Esophagus squamous epithelium (tissue), 5 donors: ENCODE measurements around the gene STEAP3. TPM values are rescaled to one million over a fixed set of nuclear protein-coding genes. Genes with fewer than 3 reads are reported as not detected.

Experiments used
- DNase-seq: peaks from one replicate; lab custom pipeline; 2025; lab: John Stamatoyannopoulos, UW
- H3K27ac ChIP-seq, 4 donors: fragments of 200-600 bp; sonication (generic); one replicate each; pipeline ENCODE4 v1.5.1; 2016 to 2019; ENCODE audit warnings: mild to moderate bottlenecking in 1 of 4
- H3K27me3 ChIP-seq, 4 donors: fragments of 200-600 bp; sonication (generic); 1 replicate in 3 of 4; 2 replicates in 1 of 4; pipeline versions ENCODE4 v1.5.1 to v1.6.0; 2017 to 2021; ENCODE audit warnings: antibody characterized with exemption in 1 of 4
- H3K36me3 ChIP-seq, 3 donors: fragments of 200-600 bp; sonication (generic); one replicate each; pipeline ENCODE4 v1.5.1; 2016 to 2019
- H3K4me1 ChIP-seq, 3 donors: fragments of 200-600 bp; sonication (generic); one replicate each; pipeline ENCODE4 v1.5.1; 2017 to 2019
- H3K4me3 ChIP-seq, 4 donors: fragments of 200-600 bp; sonication (generic); 1 replicate in 3 of 4; 2 replicates in 1 of 4; pipeline ENCODE4 v1.5.1; 2016 to 2019; ENCODE audit warnings: mild to moderate bottlenecking in 2 of 4, moderate library complexity in 1 of 4
- H3K9me3 ChIP-seq, 3 donors: fragments of 200-600 bp; sonication (generic); one replicate each; pipeline ENCODE4 v1.5.1; 2016 to 2019
- POLR2A ChIP-seq, 4 donors: fragments of 450-650 bp; IDR thresholded peaks; one replicate each; pipeline ENCODE4 v1.6.1; 2017; ENCODE audit warnings: antibody characterized with exemption in 4 of 4, mild to moderate bottlenecking in 4 of 4, moderate library complexity in 3 of 4
- WGBS, 2 donors: methylation state at CpG; one replicate each; pipeline ENCODE4 v1.1.5; 2018; 5-methylcytosine and 5-hydroxymethylcytosine counted together
- intact Hi-C: fragments of 100-400 bp; cut with DNase I; formaldehyde crosslinking; loops from one replicate; pipeline ENCODE4 v1.15.0; 2022
- total RNA-seq, 4 donors: library from RNA; depleted of rRNA; stranded (reverse); fragments of >200 nt; gene quantifications; one replicate each; pipeline ENCODE4 v1.1.0, GENCODE V29; 2016
- TF ChIP-seq, protein P1 (sequence below), 6 experiments: fragments of 450-650 bp in 4 of 6; fragments of 200-600 bp in 2 of 6; sonication (generic) in 2 of 6; IDR thresholded peaks; one replicate each; pipeline ENCODE4 v1.5.1; 2016 to 2019; ENCODE audit warnings: antibody characterized with exemption in 6 of 6, mild to moderate bottlenecking in 4 of 6, moderate library complexity in 4 of 6
- donor health status: DM: yes; HTN: yes; CAD: no.

STEAP3 gene
- total RNA-seq, 4 donors from 2014 or later: 18.1 to 28.8 (median 25.7) TPM

DNA sequence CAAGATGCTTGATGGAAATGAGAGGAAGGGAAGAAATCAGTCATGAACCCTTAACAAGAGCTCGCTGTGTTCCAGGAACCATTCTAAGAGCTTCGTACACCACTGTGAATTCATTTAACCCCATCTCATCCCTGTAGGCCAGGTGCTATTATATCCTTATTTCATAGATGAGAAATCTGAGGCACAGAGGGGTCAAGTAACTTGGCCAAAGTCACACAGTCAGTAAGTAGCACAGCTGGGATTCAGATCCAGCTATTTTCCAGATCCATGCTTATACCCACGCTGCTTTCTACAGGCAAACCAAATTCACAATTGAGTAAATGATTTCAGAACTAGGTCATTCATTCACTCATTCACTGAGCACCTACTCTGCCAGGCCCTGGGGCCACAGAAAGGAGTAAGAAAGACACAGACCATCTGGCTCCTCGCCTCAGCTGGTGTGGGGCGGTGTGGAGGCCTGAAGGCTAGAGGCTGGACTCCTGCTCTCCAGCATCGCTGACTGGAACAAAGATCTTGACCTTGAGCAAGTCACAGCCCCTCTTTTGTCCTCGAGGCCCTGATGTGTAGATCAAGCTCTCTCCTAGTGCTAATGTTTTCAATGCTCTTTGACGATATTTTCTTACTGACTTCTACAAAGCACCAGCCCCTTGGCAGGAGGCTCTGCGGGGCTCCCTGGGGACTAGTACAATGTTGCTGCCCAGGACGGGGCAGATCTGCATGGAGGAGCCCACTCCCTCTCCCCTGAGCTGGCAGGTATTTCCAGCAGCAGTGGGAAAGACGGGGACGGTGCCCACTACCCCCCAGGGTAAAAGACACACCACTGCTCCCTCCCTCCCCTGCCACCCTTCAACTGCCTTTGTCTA lies 26.5 kb downstream of the STEAP3 start:
- peaks cover 0 to 57% (median 0%) of the 10 kb centered on the region in 3 donors for H3K36me3 ChIP-seq
- H3K4me3 ChIP-seq: no peak overlapping the region
- peaks cover 11 to 47% (median 18%) of the 10 kb centered on the region in 3 donors for H3K4me1 ChIP-seq
- no peaks in the 10 kb centered on the region for H3K9me3 ChIP-seq
- H3K27ac ChIP-seq: no peak overlapping the region
- no peak for DNase-seq
- 77 to 81% methylated on average over 7 to 8 of the region's 12 CpGs for WGBS, 2 donors
- no peak for TF ChIP-seq POLR2A (IDR thresholded peaks at IDR 0.05)
- TF ChIP-seq, protein P1, sequence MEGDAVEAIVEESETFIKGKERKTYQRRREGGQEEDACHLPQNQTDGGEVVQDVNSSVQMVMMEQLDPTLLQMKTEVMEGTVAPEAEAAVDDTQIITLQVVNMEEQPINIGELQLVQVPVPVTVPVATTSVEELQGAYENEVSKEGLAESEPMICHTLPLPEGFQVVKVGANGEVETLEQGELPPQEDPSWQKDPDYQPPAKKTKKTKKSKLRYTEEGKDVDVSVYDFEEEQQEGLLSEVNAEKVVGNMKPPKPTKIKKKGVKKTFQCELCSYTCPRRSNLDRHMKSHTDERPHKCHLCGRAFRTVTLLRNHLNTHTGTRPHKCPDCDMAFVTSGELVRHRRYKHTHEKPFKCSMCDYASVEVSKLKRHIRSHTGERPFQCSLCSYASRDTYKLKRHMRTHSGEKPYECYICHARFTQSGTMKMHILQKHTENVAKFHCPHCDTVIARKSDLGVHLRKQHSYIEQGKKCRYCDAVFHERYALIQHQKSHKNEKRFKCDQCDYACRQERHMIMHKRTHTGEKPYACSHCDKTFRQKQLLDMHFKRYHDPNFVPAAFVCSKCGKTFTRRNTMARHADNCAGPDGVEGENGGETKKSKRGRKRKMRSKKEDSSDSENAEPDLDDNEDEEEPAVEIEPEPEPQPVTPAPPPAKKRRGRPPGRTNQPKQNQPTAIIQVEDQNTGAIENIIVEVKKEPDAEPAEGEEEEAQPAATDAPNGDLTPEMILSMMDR (IDR thresholded peaks at IDR 0.05): no peak
- no peaks in the 10 kb centered on the region for H3K27me3 ChIP-seq
- intact Hi-C loops: no loop called here

DNA sequence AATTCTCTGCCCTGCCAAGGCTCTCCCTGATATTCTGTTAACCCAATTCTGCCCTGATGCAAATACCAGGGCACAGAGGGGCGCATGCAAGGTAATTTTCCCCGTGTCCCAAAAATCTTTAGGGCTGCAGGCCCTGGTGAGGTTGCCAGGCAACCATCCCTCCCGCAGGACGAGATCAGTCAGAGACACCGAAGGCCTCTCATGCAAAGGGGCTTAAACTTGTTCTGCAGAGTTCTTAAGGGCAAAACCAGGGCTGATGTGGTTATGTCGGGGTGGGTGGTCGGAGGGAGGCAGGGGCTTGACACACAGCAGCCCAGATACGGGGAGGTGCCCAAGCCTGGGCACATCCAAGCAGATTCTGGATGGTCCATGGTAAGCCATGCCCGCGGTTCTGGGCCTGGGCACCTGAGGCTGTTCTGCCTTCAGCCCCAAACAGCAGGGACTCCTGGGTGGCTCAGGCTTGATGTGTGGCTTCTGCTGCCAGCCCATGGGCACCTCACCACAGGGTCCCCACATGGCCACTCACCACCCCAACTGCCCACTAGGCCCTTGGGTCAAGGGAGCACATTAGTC lies 27.2 kb downstream of the STEAP3 start:
- Histone ChIP-seq H3K9me3 (no peaks in the 10 kb centered on the region), H3K4me3 (no peak overlapping the region), H3K4me1 (peaks cover 11 to 47% (median 18%) of the 10 kb centered on the region in 3 donors), H3K27me3 (no peaks in the 10 kb centered on the region), H3K36me3 (peaks cover 0 to 57% (median 0%) of the 10 kb centered on the region in 3 donors), H3K27ac (no peak overlapping the region)
- WGBS, 2 donors: 100% methylated on average over 3 of the region's 10 CpGs; no CpG with 5 or more reads in 1 of the 2 donors
- intact Hi-C loops: no loop called here
- DNase-seq: no peak
- TF ChIP-seq, protein P1 (IDR thresholded peaks at IDR 0.05): no peak
- TF ChIP-seq POLR2A (IDR thresholded peaks at IDR 0.05): no peak

DNA sequence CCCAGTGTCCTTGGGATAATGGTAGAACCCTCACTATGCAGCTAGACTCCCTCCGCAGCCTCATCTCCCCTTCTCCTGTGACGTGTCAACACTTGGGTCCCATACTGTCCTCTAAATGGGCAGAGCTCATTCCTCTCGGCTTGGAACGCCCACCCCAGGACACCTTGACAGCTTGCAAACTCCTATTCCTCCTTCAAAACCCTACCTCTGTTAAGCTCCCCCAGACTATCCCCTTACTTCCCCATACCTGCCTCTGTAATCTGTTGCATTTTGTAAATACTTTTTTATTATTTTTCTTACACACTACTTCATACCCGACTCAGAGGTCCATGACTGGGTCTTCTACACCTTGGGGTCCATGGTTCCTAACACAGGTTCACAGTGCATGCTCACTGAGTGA lies 28.0 kb downstream of the STEAP3 start:
- 92 to 94% methylated on average over 5 of the region's 5 CpGs for WGBS, 2 donors
- no peak for DNase-seq
- H3K36me3 ChIP-seq: peaks cover 0 to 57% (median 0%) of the 10 kb centered on the region in 3 donors
- peaks cover 11 to 47% (median 18%) of the 10 kb centered on the region in 3 donors for H3K4me1 ChIP-seq
- no peak overlapping the region for H3K27ac ChIP-seq
- no peaks in the 10 kb centered on the region for H3K9me3 ChIP-seq
- H3K4me3 ChIP-seq: no peak overlapping the region
- H3K27me3 ChIP-seq: no peaks in the 10 kb centered on the region
- TF ChIP-seq POLR2A (IDR thresholded peaks at IDR 0.05): no peak
- TF ChIP-seq, protein P1 (IDR thresholded peaks at IDR 0.05): no peak
- intact Hi-C loops: no loop called here

DNA sequence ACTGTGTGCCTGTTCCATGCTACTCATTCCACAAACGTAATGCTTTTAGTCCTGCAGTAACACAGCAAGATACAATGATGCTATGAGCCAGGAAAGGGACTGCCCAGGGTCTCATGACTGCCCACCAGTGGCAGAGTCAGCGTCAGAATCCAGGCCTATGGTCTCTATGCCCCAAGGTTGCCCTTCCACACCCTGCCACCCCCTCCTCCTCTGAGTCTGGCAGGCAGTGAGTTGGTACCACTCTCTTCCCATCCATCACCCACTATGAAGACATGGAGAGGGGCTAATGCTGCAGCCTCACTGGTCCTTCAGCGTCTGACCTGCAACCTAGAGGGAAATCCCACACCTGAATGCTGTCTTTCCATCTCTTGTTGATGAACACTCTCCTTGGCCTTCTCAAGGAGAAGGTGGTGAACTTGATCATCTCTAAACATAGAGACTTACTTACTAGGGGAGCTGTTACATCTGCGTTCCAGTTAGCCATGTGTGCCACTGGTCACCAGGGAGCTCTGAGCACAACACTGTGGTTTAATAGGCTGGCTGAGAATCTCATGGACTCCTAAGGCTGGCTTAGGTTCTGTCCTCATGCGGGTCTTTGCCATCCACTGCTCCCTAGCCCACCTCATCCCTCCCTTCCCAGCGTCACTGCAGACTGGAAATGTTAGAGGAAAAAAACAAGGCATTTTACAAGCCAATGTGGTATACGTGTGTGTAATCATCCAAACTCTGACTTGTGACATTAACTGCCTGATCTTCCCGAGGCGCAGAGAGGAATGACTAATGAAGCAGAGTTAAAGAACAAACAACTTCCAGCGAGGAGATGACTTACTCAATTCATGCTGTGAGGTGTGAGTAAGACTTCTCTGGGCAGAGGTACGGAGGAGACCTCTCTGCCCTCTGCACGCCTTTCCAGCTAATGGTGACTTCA lies 28.8 kb downstream of the STEAP3 start:
- H3K27ac ChIP-seq: peak overlapping the region; percentile 65 to 82 (median 70)
- no peak for DNase-seq

More for the DNA sequence above, 28.8 kb downstream of the STEAP3 start:
- H3K27me3 ChIP-seq: no peaks in the 10 kb centered on the region
- H3K9me3 ChIP-seq: no peaks in the 10 kb centered on the region
- intact Hi-C loops: no loop called here
- peaks cover 11 to 41% (median 15%) of the 10 kb centered on the region in 3 donors for H3K4me1 ChIP-seq
- no peak overlapping the region for H3K4me3 ChIP-seq
- peak in 1 of 4 donors; percentile 17 for TF ChIP-seq POLR2A (IDR thresholded peaks at IDR 0.05)
- TF ChIP-seq, protein P1 (IDR thresholded peaks at IDR 0.05): no peak
- WGBS, 2 donors: 54% methylated on average over 10 to 12 of the region's 12 CpGs
- peaks cover 0 to 57% (median 3%) of the 10 kb centered on the region in 3 donors for H3K36me3 ChIP-seq
